ENCODE data around the gene FCER1G.

DNA sequence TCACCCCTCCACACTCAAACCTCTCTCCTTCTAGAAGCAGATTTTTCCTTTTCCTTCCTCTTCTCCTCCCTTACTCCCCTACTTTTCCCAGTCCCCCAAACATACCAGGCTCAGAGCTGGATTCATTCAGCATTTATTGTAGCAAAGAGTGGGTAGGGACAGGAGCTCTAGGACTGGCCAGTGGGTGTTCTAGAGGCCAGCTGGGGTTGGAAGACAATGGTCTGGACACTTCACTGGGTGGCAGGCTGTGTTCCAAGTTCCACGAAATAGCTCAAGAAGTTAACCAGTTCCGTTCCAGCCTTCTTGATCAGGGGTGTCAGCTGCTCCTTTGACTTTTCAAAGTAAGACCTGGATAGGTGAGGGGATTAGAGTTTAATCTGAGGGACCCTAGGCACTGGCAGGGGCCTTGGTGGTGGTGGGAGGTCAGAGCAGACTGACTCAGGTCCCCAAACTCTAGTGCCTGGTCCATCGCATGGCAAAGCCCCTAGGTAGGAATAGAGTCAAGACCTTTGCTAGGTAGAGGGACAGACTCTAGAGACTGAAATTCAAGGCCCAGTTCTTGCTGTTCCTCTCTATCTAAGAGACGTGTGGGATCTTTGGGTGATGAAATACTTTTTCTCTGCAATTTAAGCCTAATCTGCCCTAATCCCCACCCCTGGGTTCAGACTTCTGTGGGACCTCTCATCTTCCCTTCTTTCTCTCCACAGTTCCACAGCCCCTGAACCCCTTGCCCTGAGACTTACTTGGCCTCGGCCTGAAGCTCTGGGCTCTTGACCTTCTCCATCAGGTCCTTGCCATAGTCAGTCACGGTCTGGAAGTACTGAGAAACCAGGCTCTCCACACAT, 7.3 kb downstream of the FCER1G start:
- TF ChIP-seq, protein P1, sequence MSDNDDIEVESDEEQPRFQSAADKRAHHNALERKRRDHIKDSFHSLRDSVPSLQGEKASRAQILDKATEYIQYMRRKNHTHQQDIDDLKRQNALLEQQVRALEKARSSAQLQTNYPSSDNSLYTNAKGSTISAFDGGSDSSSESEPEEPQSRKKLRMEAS (IDR thresholded peaks at IDR 0.05; ENCODE audit: low read depth, low read length): no peak
- TF ChIP-seq, protein P2, sequence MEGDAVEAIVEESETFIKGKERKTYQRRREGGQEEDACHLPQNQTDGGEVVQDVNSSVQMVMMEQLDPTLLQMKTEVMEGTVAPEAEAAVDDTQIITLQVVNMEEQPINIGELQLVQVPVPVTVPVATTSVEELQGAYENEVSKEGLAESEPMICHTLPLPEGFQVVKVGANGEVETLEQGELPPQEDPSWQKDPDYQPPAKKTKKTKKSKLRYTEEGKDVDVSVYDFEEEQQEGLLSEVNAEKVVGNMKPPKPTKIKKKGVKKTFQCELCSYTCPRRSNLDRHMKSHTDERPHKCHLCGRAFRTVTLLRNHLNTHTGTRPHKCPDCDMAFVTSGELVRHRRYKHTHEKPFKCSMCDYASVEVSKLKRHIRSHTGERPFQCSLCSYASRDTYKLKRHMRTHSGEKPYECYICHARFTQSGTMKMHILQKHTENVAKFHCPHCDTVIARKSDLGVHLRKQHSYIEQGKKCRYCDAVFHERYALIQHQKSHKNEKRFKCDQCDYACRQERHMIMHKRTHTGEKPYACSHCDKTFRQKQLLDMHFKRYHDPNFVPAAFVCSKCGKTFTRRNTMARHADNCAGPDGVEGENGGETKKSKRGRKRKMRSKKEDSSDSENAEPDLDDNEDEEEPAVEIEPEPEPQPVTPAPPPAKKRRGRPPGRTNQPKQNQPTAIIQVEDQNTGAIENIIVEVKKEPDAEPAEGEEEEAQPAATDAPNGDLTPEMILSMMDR (IDR thresholded peaks at IDR 0.05; ENCODE audit: low read depth, low read length): no peak
